ENCODE measurements around the gene ATP8B1.

DNA sequence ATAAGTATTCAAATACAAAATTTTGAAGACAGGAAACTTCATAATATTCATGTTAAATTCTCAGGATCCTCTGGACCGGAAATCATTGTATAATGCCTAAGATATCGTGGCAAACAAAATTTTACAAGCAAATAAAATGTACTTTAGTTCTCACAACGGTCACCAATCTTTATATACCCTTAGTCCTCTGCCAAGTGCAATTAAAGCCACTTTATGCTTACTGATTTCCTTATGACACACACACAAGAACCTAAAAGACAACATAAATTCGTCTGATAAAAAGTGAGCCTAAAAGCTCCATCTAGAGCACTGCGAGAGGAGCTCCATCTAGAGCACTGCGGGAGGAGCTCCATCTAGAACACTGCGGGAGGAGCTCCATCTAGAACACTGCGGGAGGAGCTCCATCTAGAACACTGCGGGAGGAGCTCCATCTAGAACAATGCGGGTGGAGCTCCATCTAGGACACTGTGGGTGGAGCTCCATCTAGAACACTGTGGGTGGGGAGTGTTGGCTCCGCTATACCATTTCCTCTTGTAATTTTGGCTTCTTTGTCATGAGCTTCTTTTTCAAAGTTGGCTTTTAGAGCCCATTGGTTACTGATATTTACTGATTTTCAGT is 15.9 kb downstream of the ATP8B1 start:
- TF ChIP-seq, protein P1, sequence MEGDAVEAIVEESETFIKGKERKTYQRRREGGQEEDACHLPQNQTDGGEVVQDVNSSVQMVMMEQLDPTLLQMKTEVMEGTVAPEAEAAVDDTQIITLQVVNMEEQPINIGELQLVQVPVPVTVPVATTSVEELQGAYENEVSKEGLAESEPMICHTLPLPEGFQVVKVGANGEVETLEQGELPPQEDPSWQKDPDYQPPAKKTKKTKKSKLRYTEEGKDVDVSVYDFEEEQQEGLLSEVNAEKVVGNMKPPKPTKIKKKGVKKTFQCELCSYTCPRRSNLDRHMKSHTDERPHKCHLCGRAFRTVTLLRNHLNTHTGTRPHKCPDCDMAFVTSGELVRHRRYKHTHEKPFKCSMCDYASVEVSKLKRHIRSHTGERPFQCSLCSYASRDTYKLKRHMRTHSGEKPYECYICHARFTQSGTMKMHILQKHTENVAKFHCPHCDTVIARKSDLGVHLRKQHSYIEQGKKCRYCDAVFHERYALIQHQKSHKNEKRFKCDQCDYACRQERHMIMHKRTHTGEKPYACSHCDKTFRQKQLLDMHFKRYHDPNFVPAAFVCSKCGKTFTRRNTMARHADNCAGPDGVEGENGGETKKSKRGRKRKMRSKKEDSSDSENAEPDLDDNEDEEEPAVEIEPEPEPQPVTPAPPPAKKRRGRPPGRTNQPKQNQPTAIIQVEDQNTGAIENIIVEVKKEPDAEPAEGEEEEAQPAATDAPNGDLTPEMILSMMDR (conservative IDR thresholded peaks at IDR 0.05; ENCODE audit: low read length): no peak
- TF ChIP-seq EZH2phosphoT487 (IDR thresholded peaks at IDR 0.05; ENCODE audit: borderline replicate concordance): no peak

All from Loucy (cell line).